HEK293 (cell line): ENCODE measurements around the gene PKD2.

ENCODE experiments used
- CTCF ChIA-PET: fragments of 350-600 bp; formaldehyde crosslinking; extraction: SDS; loops from one replicate; lab custom pipeline; 2021; ENCODE audit warnings: antibody characterized with exemption; lab: Yijun Ruan, JAX
- POLR2A ChIA-PET: fragments of 300-600 bp; formaldehyde crosslinking; extraction: SDS; loops from one replicate; lab custom pipeline; 2020; ENCODE audit warnings: antibody characterized with exemption, inconsistent platforms; lab: Yijun Ruan, JAX
- H3K27ac ChIP-seq: fragments of 200-500 bp; sonication (Bioruptor generic); 2 replicates; pipeline ENCODE4 v1.5.1; 2014; ENCODE audit warnings: low read depth, low read length, control low read depth, inconsistent platforms; ENCODE audit errors: extremely low read depth
- H3K36me3 ChIP-seq, 2 experiments: fragments of 200-500 bp in 1 of 2; sonication (Bioruptor generic) in 1 of 2; 1 replicate in 1 of 2; 2 replicates in 1 of 2; pipeline ENCODE4 v1.5.1; 2014 to 2017; ENCODE audit warnings: inconsistent platforms in 2 of 2, low read length in 2 of 2; ENCODE audit not compliant: control insufficient read depth in 2 of 2, insufficient read depth in 1 of 2
- H3K4me1 ChIP-seq: fragments of 200-500 bp; sonication (Bioruptor generic); 2 replicates; pipeline ENCODE4 v1.5.1; 2014; ENCODE audit warnings: mild to moderate bottlenecking, low read length, inconsistent platforms; ENCODE audit not compliant: control insufficient read depth, insufficient read depth
- H3K4me3 ChIP-seq: 2 replicates; pipeline ENCODE4 v1.5.1; 2011; ENCODE audit warnings: low read depth, mild to moderate bottlenecking, control low read depth, low read length, moderate library complexity
- H3K9me3 ChIP-seq: fragments of 200-500 bp; sonication (Bioruptor generic); 2 replicates; pipeline ENCODE4 v1.5.1; 2014; ENCODE audit warnings: low read depth, low read length, inconsistent platforms; ENCODE audit not compliant: control insufficient read depth, insufficient read depth
- MEIS1 ChIP-seq: sonication (generic); formaldehyde crosslinking; IDR thresholded peaks from 2 replicates; pipeline ENCODE4 v1.8.1; 2022; ENCODE audit warnings: missing genetic modification reagents, mild to moderate bottlenecking, borderline replicate concordance
- ZBTB17 ChIP-seq: fragments of 450-650 bp; formaldehyde crosslinking; IDR thresholded peaks from 2 replicates; pipeline ENCODE4 v1.5.1; 2016; ENCODE audit warnings: missing biosample characterization, missing genetic modification characterization
- ZBTB8A ChIP-seq: fragments of 450-650 bp; formaldehyde crosslinking; IDR thresholded peaks from 2 replicates; pipeline ENCODE4 v1.5.1; 2016; ENCODE audit warnings: missing biosample characterization, missing genetic modification characterization
- ZNF133 ChIP-seq: fragments of 450-650 bp; formaldehyde crosslinking; IDR thresholded peaks from 2 replicates; pipeline ENCODE4 v1.5.1; 2016; ENCODE audit warnings: missing biosample characterization, missing genetic modification characterization
- ZNF175 ChIP-seq: fragments of 450-650 bp; formaldehyde crosslinking; IDR thresholded peaks from 2 replicates; pipeline ENCODE4 v1.5.1; 2016; ENCODE audit warnings: missing biosample characterization, missing genetic modification characterization
- ZNF302 ChIP-seq: fragments of 450-650 bp; formaldehyde crosslinking; IDR thresholded peaks from 2 replicates; pipeline ENCODE4 v1.5.1; 2016; ENCODE audit warnings: missing biosample characterization, missing genetic modification characterization, low read depth
- ZNF404 ChIP-seq: fragments of 450-650 bp; formaldehyde crosslinking; IDR thresholded peaks from 2 replicates; pipeline ENCODE4 v1.5.1; 2017; ENCODE audit warnings: missing biosample characterization, missing genetic modification characterization
- ZNF433 ChIP-seq: fragments of 450-650 bp; formaldehyde crosslinking; IDR thresholded peaks from 2 replicates; pipeline ENCODE4 v1.5.1; 2016; ENCODE audit warnings: missing biosample characterization, missing genetic modification characterization, low read depth
- ZNF529 ChIP-seq: fragments of 450-650 bp; formaldehyde crosslinking; IDR thresholded peaks from 2 replicates; pipeline ENCODE4 v1.5.1; 2017; ENCODE audit warnings: missing genetic modification characterization, missing biosample characterization; ENCODE audit not compliant: insufficient replicate concordance
- ZNF544 ChIP-seq: fragments of 450-650 bp; formaldehyde crosslinking; IDR thresholded peaks from 2 replicates; pipeline ENCODE4 v1.5.0; 2017; ENCODE audit warnings: missing biosample characterization, missing genetic modification characterization
- ZNF561 ChIP-seq: fragments of 450-650 bp; IDR thresholded peaks from 2 replicates; pipeline ENCODE4 v1.5.1; 2018; ENCODE audit warnings: missing biosample characterization, missing genetic modification characterization, borderline replicate concordance
- ZNF571 ChIP-seq: fragments of 450-650 bp; formaldehyde crosslinking; IDR thresholded peaks from 2 replicates; pipeline ENCODE4 v1.5.0; 2017; ENCODE audit warnings: missing biosample characterization, missing genetic modification characterization
- ZNF596 ChIP-seq: fragments of 450-650 bp; IDR thresholded peaks from 2 replicates; pipeline ENCODE4 v1.5.0; 2018; ENCODE audit warnings: missing biosample characterization, mild to moderate bottlenecking, missing genetic modification characterization, moderate library complexity
- ZNF785 ChIP-seq: fragments of 450-650 bp; formaldehyde crosslinking; IDR thresholded peaks from 2 replicates; pipeline ENCODE4 v1.5.1; 2016; ENCODE audit warnings: missing biosample characterization, missing genetic modification characterization
- TF ChIP-seq, protein P1 (sequence below): fragments of 450-650 bp; formaldehyde crosslinking; IDR thresholded peaks from 2 replicates; pipeline ENCODE4 v1.5.1; 2016; ENCODE audit warnings: missing biosample characterization, missing genetic modification characterization
- TF ChIP-seq, protein P2 (sequence below): fragments of 450-650 bp; formaldehyde crosslinking; IDR thresholded peaks from 2 replicates; pipeline ENCODE4 v1.5.1; 2016; ENCODE audit warnings: missing biosample characterization, missing genetic modification characterization
- TF ChIP-seq, protein P3 (sequence below): fragments of 450-650 bp; formaldehyde crosslinking; IDR thresholded peaks from 2 replicates; pipeline ENCODE4 v1.5.1; 2017; ENCODE audit warnings: missing biosample characterization, missing genetic modification characterization
- TF ChIP-seq, protein P4 (sequence below): fragments of 450-650 bp; formaldehyde crosslinking; IDR thresholded peaks from 2 replicates; pipeline ENCODE4; 2016; ENCODE audit warnings: missing biosample characterization, missing genetic modification characterization
- TF ChIP-seq, protein P5 (sequence below): fragments of 450-650 bp; formaldehyde crosslinking; conservative IDR thresholded peaks from 2 replicates; pipeline ENCODE4 v1.5.1; 2016; ENCODE audit warnings: low read depth, missing biosample characterization, missing genetic modification characterization
- TF ChIP-seq, protein P6 (sequence below): fragments of 450-650 bp; formaldehyde crosslinking; IDR thresholded peaks from 2 replicates; pipeline ENCODE4 v1.5.1; 2016; ENCODE audit warnings: missing biosample characterization, missing genetic modification characterization, low read depth

The PKD2 gene

DNA sequence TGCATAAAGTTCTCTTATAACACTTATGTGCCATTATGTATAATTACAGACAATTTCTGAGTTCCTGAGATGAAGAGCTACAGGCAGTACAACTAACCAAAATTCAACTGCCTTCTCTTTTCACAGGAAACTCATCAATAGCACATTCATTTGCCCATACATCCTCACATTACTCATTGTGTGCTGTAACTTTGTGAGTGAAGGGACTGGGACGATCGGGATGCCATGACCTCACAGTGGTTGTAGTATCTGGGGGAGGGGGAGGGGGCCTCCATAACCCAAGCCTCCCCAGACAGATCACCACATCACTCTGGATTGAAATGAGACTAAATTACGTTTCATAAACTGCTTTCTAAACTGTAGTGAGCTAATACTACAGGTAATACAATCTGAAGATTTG, 90.3 kb downstream of the PKD2 start (continued):
- TF ChIP-seq, protein P1, sequence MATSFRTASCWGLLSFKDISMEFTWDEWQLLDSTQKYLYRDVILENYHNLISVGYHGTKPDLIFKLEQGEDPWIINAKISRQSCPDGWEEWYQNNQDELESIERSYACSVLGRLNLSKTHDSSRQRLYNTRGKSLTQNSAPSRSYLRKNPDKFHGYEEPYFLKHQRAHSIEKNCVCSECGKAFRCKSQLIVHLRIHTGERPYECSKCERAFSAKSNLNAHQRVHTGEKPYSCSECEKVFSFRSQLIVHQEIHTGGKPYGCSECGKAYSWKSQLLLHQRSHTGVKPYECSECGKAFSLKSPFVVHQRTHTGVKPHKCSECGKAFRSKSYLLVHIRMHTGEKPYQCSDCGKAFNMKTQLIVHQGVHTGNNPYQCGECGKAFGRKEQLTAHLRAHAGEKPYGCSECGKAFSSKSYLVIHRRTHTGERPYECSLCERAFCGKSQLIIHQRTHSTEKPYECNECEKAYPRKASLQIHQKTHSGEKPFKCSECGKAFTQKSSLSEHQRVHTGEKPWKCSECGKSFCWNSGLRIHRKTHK (tag by site-specific recombination) = no peak

DNA sequence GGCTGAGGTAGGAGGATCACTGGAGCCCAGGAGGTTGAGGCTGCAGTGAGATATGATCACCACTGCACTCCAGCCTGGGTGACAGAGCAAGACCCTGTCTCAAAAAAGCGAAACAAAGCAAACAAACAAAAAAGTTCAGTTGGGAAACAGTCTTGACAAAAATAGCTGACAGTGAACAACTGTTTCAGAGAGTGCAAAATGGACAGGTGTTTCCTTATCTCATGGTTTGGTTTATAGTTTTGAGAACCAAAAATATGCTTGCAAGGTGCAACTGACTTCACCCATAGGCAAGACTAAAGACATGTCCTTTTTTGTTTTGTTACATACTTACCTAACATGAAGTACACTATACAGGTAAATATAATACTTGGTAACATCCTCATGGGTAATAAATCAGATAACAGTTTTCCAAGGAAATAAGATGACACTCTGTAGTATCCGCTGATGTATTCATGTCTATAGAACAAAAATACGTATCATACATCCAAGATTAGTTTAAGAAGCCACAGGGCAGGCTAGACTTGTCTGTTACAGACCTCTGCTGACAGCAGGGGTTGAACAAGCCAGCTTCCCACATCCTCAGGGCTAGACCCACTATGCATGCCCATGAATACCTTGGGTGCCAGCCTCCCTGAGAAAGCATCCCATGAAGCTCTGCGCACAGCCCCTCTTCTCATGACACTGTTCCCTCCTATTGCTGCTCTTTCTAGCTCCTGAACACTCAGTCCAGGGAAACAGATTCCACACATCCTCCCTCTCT, 91.7 kb downstream of the PKD2 start:
- POLR2A ChIA-PET = no interaction called here
- Histone ChIP-seq H3K4me1 (no peaks in the 10 kb centered on the region), H3K9me3 (no peaks in the 10 kb centered on the region), H3K27ac (no peak overlapping the region), H3K4me3 (no peak overlapping the region), H3K36me3 (no peaks in the 10 kb centered on the region)
- TF ChIP-seq MEIS1 (CRISPR knock-in tag) (no peak), ZNF302 (tag by site-specific recombination) (no peak), ZNF529 (tag by site-specific recombination) (no peak), ZNF133 (tag by site-specific recombination) (no peak), ZNF785 (tag by site-specific recombination) (no peak), ZNF596 (tag by site-specific recombination) (no peak), ZBTB17 (tag by site-specific recombination) (no peak), ZNF571 (tag by site-specific recombination) (no peak), ZNF561 (tag by site-specific recombination) (no peak), ZNF404 (tag by site-specific recombination) (no peak), ZNF433 (tag by site-specific recombination) (no peak), ZNF544 (tag by site-specific recombination) (no peak), ZBTB8A (tag by site-specific recombination) (no peak), ZNF175 (no peak)
- TF ChIP-seq, protein P2, sequence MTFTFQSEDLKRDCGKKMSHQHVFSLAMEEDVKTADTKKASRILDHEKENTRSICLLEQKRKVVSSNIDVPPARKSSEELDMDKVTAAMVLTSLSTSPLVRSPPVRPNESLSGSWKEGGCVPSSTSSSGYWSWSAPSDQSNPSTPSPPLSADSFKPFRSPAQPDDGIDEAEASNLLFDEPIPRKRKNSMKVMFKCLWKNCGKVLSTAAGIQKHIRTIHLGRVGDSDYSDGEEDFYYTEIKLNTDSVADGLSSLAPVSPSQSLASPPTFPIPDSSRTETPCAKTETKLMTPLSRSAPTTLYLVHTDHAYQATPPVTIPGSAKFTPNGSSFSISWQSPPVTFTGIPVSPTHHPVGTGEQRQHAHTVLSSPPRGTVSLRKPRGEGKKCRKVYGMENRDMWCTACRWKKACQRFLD (tag by site-specific recombination) = no peak
- TF ChIP-seq, protein P3, sequence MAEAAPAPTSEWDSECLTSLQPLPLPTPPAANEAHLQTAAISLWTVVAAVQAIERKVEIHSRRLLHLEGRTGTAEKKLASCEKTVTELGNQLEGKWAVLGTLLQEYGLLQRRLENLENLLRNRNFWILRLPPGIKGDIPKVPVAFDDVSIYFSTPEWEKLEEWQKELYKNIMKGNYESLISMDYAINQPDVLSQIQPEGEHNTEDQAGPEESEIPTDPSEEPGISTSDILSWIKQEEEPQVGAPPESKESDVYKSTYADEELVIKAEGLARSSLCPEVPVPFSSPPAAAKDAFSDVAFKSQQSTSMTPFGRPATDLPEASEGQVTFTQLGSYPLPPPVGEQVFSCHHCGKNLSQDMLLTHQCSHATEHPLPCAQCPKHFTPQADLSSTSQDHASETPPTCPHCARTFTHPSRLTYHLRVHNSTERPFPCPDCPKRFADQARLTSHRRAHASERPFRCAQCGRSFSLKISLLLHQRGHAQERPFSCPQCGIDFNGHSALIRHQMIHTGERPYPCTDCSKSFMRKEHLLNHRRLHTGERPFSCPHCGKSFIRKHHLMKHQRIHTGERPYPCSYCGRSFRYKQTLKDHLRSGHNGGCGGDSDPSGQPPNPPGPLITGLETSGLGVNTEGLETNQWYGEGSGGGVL = no peak
- TF ChIP-seq, protein P4, sequence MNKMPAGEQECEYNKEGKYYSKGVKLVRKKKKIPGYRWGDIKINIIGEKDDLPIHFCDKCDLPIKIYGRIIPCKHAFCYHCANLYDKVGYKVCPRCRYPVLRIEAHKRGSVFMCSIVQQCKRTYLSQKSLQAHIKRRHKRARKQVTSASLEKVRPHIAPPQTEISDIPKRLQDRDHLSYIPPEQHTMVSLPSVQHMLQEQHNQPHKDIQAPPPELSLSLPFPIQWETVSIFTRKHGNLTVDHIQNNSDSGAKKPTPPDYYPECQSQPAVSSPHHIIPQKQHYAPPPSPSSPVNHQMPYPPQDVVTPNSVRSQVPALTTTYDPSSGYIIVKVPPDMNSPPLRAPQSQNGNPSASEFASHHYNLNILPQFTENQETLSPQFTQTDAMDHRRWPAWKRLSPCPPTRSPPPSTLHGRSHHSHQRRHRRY (tag by site-specific recombination) = no peak
- TF ChIP-seq, protein P5, sequence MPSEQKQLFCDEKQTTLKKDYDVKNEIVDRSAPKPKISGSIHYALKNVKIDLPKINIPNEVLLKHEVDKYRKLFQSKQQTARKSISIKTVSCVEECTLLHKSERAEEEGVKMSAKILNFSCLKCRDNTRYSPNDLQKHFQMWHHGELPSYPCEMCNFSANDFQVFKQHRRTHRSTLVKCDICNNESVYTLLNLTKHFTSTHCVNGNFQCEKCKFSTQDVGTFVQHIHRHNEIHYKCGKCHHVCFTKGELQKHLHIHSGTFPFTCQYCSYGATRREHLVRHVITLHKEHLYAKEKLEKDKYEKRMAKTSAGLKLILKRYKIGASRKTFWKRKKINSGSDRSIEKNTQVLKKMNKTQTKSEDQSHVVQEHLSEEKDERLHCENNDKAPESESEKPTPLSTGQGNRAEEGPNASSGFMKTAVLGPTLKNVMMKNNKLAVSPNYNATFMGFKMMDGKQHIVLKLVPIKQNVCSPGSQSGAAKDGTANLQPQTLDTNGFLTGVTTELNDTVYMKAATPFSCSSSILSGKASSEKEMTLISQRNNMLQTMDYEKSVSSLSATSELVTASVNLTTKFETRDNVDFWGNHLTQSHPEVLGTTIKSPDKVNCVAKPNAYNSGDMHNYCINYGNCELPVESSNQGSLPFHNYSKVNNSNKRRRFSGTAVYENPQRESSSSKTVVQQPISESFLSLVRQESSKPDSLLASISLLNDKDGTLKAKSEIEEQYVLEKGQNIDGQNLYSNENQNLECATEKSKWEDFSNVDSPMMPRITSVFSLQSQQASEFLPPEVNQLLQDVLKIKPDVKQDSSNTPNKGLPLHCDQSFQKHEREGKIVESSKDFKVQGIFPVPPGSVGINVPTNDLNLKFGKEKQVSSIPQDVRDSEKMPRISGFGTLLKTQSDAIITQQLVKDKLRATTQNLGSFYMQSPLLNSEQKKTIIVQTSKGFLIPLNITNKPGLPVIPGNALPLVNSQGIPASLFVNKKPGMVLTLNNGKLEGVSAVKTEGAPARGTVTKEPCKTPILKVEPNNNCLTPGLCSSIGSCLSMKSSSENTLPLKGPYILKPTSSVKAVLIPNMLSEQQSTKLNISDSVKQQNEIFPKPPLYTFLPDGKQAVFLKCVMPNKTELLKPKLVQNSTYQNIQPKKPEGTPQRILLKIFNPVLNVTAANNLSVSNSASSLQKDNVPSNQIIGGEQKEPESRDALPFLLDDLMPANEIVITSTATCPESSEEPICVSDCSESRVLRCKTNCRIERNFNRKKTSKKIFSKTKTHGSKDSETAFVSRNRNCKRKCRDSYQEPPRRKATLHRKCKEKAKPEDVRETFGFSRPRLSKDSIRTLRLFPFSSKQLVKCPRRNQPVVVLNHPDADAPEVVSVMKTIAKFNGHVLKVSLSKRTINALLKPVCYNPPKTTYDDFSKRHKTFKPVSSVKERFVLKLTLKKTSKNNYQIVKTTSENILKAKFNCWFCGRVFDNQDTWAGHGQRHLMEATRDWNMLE (tag by site-specific recombination) = no peak
- TF ChIP-seq, protein P6, sequence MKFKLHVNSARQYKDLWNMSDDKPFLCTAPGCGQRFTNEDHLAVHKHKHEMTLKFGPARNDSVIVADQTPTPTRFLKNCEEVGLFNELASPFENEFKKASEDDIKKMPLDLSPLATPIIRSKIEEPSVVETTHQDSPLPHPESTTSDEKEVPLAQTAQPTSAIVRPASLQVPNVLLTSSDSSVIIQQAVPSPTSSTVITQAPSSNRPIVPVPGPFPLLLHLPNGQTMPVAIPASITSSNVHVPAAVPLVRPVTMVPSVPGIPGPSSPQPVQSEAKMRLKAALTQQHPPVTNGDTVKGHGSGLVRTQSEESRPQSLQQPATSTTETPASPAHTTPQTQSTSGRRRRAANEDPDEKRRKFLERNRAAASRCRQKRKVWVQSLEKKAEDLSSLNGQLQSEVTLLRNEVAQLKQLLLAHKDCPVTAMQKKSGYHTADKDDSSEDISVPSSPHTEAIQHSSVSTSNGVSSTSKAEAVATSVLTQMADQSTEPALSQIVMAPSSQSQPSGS (tag by site-specific recombination) = no peak
- CTCF ChIA-PET = no interaction called here
